NOMO-1 treated with dmso at 0.1 percent for 144 hours (cell line): ENCODE data around the gene FARS2.

Experiments used
- DNase-seq: peaks from one replicate; lab custom pipeline; 2025; ENCODE audit not compliant: unreplicated experiment; lab: John Stamatoyannopoulos, UW

The FARS2 gene

DNA sequence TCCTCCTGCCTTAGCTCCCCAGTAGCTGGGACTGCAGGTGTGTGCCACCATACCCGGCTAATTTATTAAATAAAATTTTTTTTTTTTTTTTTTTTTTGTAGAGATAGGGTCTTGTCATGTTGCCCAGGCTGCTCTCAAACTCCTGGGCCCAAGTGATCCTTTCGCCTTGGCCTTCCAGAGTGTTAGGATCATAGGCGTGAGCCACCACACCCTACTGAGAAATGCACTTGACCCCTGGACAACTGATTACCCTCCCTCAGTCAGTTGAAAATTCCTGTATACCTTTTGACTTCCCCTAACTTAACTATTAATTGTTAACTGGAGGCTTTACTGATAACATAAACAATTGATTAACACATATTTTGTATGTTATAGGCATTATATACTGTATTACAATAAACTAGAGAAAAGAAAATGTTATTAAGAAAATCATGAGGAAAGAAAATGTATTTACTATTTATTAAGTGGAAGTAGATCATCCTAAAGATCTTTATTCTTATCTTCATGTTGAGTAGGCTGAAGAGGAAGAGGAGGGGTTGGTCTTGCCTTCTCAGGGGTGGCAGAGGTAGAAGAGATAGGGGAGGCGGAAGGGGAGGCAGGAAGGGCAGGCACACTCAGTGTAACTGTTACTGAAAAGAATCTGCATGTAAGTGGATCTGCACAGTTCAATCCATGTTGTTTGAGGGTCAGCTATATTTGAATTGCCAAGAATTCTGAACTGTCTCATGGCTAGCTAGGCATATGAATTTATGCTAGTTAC, 104.3 kb downstream of the FARS2 start:
- DNase-seq: no peak

DNA sequence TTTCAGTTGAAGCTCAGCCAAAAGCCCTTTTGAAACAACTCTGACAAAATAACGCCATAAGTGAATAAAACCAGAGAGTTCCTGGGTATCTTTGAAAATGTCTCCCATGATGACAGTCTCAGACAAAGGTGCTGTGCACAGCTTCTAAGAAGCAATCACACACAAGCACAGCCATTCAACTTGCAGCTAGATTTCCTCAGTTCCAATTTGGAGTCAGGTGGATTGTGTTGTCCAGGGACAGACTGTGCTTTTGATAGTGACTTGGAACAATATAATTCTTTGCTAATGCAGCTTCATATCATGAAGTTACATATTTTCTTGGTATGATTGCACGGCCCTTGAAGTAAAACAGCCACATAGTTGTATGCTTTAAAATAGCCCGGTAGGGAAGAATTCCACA, 105.6 kb downstream of the FARS2 start:
- no peak for DNase-seq

DNA sequence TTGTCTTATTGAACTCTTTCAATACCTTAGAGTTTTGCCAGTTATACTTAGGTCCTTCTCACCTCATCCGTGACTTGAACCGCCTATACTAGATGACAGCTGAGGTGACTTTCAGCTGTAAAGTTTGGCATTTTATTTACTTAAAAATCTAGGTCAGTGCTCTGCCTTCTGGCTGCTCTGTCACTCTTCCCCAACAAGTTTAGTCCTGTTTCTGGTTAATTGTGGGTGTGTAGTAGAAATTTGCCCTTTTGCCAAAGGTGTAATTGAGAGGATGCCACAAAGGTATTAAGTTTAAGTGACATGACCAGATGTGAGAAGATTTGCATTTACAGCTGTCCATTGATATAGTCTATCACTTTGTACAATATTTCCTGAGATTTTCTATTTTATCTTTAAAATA, 106.2 kb downstream of the FARS2 start:
- no peak for DNase-seq

DNA sequence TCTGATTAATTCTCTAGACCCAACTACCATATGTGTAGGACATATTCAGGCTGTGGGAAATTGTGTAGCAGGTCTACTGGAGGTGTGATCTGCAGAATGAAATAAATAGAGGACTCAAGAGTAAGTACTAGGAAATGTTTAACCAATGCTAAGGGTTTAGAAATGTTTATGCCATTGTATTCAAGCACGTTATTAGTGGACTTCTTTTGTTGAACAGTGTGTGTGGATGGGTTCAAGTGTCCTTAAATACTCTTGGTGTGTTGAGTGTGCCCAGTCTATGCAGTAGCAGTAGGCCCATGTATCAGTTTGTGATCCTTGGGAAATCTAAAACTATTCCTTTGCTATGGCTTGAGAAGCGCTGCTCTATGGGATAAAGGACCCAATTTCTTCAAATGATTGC, 112.1 kb downstream of the FARS2 start:
- no peak for DNase-seq

DNA sequence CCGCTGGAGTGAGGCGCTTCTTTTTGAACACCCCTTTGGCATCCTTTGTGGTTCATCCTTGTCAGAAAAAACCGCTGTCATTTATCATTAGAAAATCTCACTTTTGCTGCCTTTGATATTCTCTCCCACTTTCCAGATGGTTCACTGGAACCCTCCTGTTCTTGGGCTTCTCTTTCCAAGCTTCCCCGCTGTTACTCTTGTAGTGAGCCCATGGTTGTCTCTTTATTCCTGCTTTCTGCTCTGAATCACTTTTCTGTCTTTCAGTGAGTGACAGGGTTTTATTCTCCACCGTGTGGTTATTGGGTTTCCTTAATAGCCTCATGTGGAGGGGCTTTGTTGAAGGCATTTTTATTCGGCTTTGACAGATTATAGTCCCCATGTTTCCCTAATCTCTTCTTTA, 117.0 kb downstream of the FARS2 start:
- no peak for DNase-seq

DNA sequence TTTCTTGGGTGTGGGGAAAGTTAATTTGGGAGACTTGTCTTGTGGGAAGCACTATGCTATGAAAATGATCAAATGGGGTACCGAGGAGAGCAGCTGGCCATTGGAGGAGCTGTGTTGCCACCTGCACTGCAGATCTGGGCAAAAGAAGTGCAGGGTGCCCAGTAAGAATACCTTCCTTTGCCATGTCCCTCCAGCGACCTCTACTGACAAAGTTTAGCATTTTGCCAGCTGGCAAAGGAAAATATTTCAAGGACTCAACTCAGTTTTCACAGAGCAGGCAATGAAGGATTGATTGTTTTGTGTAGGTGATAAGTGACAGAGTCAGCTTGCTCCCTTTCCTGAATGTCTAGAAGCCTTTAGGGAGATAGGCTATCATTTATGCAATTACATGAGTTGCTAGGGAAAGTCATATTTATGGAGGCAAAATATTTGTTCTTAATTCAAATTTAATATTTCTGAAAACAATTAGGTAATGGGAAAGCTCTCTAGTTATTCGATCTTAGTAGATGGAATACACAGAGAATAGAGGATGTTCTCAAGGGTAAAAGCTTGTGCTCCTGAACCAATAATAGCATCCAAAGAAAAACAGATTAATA, 118.4 kb downstream of the FARS2 start:
- no peak for DNase-seq

DNA sequence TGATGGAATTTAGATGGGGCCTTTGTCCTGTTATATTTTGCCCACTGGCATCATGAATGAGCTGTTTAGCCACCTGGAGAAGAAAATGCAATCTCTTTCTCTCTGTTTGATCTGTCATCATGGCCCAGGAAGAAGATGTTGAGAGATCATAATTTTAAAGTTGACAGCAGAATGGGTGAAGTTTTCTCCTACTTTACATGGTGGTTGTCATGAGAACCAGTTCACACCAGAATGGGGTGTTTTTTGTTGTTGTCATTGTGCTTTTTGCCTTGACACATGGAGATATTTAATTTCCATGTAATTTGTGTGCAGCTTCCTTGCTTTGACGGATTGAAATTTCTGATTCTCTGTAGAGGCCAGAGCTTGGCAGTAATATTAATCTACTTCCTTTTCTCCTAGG, 122.5 kb downstream of the FARS2 start:
- DNase-seq: no peak

DNA sequence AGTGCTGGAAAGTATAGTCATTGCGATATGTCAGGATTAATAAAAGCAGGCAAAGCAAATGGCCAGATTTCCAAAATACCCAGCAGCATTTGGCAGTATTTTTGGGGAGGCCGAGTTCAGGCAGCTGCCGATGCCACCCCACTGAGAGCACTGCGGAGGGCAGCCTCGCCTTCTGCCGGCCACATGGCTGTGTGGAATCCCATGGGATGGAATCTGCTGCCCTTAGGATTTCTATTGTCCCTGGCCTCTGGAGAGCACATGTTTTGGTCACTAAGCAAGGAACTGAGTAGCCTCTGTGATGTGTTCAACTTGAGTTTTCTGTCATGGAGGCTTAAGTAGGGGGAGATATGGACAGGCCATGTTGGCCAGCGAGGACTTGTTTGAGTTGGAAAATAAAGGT, 123.0 kb downstream of the FARS2 start:
- no peak for DNase-seq

DNA sequence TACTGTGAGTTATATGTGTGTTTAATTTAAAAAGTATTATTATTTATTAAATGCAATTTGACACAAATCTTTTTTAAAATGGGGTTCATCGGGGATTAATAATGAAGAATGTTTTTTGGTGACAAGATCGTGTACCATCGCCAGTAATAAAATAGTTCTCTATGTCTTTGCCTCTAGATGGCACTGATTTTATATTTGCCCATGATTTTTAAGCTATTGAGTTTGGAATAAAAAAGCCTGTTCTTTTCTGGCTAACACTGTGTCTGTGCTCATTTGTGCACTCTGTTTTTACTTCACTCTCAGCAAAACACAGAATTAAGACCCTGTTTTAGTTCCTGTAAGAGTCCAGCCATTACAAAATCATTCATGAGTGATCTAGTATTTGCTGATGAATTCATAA, 127.0 kb downstream of the FARS2 start:
- no peak for DNase-seq

DNA sequence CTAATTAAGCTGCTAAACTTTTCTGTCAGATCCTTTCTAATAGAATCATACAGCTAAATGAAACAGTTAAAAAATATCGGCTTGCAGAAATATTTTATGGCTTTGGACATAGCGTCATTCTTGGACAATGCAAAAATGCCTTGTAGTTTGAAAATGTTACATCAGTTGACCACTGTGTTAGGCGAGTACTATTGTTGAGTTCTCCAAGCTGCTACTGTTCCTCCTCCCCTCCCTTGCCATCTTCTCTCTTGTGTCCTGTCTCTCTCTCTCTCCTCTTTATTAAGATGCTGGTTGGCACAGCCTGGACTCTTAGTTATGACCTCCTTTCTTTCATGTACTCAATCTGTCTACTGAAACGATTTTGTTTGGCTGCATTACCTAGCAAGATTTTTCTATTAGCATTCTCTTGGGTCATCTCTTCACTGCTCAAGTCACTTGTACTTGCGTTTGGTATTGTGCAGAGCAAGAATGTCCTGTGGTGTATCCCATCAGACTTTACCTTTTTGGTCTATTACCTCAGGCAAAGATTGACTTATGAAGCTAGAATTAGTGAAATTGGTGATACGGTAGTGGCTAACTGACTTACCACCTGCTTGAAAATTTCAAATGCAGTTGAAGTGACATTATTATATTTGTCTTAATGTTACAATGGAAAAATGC, 127.9 kb downstream of the FARS2 start:
- no peak for DNase-seq

DNA sequence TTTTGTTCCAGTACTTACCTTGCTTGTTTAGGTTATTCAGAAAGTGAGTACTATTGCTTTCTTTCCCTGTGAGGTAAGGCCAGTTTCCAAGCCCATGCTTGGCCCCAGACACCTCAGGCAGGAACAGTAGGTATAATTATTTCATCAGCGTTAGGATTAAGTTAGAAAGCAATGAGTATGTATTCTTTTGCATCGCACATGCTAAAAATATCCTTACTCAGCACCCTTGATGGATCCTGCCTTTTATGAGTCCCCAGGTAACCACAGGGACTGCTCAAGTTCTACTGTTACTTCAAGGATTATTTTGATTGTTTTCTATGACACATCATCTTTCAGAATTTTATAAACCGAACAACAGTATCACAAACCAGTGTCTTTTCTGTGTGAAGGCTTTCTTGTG, 128.9 kb downstream of the FARS2 start:
- no peak for DNase-seq

DNA sequence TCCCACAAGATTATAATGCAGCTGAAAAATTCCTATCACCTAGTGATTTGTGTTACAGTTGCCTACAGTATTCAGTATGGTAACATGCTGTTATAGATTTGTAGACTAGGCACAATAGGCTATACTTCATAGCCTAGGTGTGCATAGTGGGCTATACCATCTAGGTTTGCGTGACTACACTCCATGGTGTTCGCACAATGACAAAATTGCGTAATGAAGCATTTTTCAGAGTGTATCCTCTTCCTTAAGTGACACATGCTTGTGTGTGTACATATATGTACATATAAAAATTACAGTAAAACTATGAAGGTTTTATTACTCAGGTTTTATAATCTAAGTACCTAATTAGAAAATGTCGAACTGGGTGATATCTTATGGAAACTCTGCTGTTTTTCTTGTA, 133.0 kb downstream of the FARS2 start:
- no peak for DNase-seq

DNA sequence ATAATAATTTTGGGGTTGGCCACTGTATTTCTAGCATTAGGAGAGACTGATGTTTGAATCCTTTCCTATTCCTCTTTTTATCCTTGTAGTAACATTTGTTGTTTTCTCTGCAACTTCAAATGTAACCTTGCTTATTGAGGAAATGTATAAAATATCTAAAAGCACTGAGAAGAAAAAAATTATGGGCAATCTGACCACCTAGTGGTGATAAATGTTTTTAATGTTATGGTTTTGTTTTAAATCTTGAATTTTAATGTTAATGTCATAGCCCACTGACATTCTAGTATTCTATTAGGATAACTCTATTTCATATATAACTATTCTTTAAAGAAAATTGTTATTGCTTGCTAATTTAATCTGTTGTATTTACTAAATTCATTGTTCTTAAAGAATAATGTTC, 134.4 kb downstream of the FARS2 start:
- DNase-seq: no peak

DNA sequence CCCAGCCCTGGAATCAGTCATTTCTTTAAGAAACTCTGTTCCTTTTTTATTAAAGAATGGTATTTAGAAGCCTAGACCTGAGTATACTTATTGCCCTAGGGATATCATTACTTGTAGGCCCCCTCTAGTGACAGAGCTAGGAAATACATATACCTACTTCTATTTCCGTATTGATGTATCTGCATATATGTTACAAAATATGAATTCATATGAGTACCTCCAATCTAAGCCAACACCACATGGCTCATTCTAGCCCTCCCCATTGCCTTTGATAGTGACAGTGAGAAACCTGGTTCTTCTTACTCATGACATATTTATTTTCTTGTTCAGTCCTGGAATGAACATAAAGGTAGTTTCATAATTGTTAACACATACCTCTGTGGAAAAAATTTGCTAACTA, 137.2 kb downstream of the FARS2 start:
- DNase-seq: peak; percentile 13

DNA sequence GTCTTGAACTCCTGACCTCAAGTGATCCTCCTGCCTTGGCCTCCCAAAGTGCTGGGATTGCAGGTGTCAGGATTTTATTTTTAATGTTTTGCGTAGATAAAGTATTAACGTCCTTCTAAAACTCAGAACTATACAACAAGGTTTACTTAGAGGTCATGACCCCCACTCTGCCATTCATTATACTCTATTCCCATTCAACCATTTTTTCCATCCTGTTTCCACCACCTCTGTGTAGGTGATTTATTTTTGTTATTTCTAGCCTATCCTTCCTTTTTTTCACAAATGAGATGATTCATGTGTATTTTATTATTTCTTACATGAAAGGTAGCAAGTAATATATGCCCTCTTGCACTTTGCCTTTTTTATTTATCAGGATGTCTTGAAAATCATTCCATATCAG, 138.1 kb downstream of the FARS2 start:
- no peak for DNase-seq

DNA sequence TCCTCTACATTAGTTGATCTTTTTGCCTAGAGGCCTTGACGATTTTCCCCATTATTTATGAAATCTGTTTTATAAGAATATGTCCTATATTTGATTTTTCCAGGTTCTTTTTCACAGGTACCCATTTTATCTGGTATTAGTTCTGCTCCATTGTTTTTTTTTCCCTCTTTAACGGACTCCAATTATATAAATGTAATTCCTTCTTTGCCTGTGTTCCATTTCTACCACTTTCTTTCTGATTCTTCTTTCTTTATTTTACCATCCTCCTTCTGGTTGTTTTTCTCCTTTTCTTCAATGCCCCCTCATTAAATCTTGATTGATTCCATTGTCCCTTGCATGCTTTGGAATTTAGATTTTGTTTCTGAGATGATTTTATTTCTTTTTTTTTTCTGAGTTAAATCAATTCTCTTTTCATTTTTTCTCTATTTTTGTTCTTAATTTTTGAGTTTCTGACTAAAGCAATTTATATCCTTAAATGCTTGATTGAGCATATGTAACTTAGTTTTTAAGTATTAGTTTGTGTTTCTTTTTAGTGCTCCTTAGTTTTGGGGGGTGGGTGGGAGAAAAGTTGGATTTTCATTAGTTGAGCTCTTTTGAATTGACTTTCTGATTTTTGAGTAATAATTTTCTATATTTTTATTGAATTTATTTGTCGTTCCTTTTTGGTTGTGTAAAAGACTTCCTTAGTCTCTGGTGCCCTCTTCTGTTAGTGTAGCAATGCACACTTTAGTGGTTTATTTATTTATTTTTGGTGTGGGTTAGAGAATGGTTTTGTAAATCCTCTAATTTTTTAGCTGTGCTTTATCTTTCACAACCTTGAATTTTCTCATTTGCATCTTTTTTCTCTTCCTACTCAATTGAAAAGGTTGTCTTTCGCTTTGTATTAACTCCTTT, 140.8 kb downstream of the FARS2 start:
- no peak for DNase-seq

DNA sequence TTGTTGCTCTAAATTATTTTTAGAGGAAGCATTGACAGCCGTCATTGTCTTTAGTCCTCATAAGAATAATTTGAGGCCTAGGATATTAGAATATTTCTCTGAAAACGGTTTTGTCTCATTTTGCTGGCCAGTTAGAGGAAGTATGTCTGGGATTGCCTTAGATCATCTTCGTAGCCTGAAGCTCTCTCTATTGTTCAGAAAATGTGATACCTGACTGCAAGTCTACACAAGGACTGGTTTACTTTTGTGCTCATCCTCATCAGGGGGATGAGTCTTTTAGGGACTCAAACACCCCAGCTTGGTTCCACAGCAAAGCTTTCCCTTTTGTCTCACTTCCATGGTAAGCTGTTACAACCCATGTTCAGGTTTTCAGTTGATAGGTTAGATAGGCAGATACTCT, 141.8 kb downstream of the FARS2 start:
- no peak for DNase-seq

DNA sequence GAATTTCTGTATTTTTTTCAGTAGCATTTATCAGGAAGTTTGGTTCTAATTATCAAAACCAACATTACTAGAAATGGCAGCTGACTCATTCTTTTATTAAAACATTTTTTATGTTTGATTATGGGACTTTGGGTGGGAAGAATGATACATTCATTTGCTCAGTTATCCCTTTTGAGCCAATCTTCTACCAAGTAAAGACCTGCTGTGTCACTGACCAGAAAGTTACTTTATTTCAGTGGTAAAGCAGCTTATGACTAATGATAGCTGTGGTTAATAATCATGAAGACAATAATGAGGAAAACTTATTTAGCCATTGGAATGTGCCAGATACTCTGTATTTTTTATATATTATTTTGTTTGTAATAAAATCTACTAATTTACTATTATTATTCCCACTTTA, 142.3 kb downstream of the FARS2 start:
- DNase-seq: no peak

DNA sequence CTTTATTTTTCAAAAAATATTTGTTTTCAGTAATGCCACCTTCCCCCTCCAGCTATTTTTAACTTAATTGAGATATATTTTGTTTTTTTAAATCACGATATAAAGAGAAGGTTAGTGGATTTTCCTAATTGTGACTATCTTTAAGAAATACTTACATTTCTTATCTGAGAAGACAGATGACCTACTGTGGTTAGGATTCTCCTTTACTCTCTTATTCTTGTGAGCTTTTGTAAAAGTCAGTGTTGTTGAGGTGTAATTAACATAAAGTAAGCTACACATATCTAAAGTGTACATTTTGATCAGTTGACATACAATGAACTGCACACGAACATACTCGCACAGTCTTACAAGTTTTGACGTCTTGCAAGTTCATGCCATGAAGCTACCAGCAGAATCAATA, 144.7 kb downstream of the FARS2 start:
- DNase-seq: no peak

DNA sequence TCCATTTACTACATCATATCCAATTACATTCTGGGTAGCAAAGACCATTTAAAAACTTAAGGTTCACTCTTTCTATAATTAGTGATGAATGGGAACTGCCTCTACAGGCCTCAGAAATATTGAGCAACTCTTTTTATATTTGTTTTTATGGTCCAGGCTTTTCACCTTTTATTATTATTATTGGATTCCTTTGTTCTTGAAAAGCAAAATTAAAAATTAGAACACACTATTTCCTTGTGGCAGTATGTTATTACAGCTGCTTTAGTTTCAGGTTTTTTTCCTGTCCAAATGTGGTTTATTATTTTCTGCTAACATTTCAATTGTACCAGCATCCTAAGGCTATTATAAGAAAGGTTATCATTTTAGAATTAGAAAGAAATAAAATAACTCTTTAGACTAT, 150.1 kb downstream of the FARS2 start:
- DNase-seq: no peak

DNA sequence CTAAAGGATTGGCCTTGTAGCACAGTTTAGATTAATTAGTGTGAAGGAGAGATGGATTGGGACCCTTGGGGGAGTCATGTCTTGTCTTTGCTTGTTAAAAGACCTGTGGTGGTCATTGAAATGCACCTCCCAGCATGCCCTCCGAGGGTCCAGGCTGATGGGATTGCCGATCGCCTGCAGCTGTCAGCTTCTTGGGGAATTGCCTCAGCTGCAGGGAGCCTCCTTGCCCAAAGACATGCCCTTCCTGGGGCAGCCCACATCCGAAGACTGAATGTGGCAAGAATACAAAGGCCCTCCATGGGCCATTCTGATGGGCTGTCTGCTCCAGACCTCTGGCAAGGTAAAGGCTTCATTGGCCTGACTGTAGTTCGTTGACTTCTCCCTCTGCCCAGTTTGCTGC, 150.7 kb downstream of the FARS2 start:
- no peak for DNase-seq

DNA sequence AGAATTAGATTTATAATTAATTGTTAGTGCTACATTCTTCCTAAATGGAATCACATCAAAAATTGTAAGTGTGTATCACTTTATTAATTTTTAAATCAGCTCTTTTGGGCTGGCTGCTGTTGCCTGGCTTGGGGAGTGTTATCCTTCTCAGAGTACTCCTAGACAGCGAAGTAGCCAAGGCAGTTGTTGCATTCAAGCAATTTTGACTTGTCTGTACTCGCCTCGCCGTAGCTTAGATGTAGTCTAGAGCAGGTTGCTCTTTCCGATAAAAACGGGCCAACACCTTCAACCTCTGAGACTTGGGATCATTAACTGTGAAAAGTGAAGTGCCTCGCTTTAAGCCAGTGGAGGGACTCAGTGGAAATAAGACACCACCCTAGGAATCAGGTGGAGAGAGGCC, 151.3 kb downstream of the FARS2 start:
- DNase-seq: no peak
